Smooth muscle cell of the coronary artery (primary cell): ENCODE measurements around the gene CHST5. TPM values are rescaled to one million over a fixed set of nuclear protein-coding genes. Genes with fewer than 3 reads are reported as not detected.

Source experiments
- total RNA-seq: library from RNA; depleted of rRNA; stranded (reverse); fragments of >200 nt; gene quantifications from 2 replicates; pipeline ENCODE4 v1.2.3, GENCODE V29; 2014; ENCODE audit warnings: low replicate concordance

CHST5 gene
- not detected in 2 replicates for total RNA-seq

GRCh38 chr16:75535901-75536300, at the start of gene CHST5:
Gene CHST5, minus strand, starts transcription at chr16:75536108. Its CDS starts 5,724 bp downstream, at chr16:75530384.

DNA sequence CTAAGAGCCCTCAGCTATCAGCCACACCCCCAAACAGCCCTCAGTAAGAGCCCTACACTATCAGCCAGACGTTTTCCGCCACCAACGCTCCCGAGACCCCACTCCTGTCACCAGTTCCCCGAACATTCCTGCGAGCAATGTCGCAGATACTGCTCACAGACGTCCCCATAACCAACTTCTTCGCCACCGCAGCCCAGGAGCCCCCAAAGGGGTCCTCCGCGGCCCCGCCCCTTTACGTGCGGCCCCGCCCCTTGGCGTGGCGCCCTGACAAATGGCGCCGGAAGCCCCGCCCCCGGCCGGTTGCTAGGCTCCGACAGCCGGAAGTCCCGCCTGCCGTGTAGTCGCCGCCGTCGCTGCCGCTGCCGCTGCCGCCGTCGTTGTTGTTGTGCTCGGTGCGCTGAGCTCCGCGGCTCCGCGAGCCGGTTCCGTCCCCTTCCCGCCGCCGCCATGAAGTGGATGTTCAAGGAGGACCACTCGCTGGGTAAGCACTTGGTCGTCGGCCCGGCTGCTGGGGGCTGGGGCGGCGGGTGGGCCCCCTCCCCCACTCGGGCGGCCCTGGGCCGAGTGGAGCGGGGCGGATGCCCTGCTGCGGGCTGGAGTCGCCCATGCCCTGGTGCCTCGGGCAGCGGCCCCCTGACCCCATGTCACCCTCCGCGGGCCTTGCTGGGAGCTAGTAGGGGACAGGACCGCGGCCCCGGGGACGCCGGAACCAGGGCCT, 30.3 kb upstream of the CHST5 start, which contains the start of gene GABARAPL2:
TSS of gene GABARAPL2 (plus strand) at position 340 of the 718 bp plus-strand sequence. CDS start at position 448, 108 bp downstream.

DNA sequence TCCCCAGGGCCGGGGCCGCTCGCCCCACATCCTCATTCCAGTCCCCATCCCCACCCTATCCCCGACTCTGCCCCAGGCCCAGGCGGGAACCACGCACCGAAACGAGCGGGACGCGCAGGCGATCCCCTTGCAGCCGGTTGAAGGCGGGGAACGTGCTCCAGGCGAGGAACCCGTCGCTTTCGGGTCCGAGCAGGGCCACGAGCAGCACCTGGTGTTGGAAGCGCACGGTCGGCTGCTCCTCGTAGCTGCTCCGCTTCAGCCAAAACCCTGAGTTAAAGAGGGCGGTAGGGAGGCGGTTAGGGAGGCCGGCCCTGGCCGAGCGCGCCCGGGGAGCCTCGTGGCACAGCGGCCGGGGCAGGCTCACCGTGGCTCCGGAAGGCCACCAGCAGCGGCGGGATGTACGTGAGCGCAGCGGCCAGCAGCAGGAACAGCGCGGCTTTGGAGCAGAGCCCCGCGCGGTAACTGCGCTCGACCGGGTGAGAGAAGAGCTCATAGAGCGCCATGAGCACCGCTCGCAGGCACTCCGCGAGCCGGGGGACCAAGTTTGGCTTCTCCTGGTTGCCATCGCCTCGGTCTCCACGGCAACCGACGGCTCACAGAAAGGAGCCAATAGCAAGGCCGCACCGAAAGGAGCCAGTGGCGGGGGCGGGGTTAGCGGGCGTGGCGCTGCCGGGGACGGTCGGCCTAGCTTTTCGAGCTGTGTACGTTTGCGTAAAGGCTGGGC, 20.0 kb upstream of the CHST5 start, which contains the start of gene TMEM231:
TSS of gene TMEM231 (minus strand) at position 546 of the 724 bp plus-strand sequence. CDS start at position 503, 43 bp downstream.

DNA sequence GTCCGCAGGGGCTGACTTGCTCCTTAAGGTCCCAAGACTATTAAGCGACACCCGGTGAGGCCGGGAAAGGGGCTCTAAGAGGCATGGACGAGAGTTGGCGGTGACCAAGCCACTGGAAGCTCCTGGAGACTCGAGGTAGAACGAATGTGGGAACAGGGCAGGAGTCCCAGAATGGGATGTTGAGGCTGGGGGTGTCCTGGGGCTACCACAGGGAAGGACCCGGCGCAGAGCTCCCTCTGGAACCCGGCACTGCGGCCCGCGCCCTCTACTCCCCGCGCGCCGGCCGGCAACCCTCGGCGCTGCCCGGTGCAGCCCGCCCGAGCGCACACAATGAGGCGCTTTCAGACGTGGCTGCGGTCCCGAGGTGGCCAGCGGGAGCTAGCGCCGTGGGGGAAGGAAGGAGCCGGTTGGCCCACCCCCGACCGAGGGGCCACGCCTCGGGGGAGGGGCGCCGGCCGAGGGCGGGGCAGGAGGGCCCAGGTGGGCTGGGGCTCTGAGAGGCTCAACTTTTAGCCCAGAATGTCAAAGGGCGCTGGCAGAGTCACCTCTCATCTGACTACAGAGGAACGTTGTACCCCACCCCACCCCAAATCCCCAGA, 40.7 kb downstream of the CHST5 start, which contains the start of gene CHST6:
TSS of gene CHST6 (minus strand) at position 366 of the 599 bp plus-strand sequence. CDS start 15,613 bp downstream, outside the sequence.

Other genes starting within 250 kb of the CHST5 start
- 44.4 and 142 TPM in 2 replicates for gene CFDP1, start 102.6 kb downstream of the CHST5 start, total RNA-seq
- gene TMEM170A, start 71.4 kb downstream of the CHST5 start, total RNA-seq = 10.9 and 14.3 TPM in 2 replicates
- 0.94 and 1.7 TPM in 2 replicates for gene CHST6, start 40.7 kb downstream of the CHST5 start, total RNA-seq
- 12.6 and 31.4 TPM in 2 replicates for gene TMEM231, start 20.1 kb upstream of the CHST5 start, total RNA-seq
- 28.3 and 32.0 TPM in 2 replicates for gene GABARAPL2, start 30.3 kb upstream of the CHST5 start, total RNA-seq
- gene ADAT1, start 87.2 kb upstream of the CHST5 start, total RNA-seq = 24.3 and 32.3 TPM in 2 replicates
- 81.3 and 148 TPM in 2 replicates for gene KARS1, start 111.6 kb upstream of the CHST5 start, total RNA-seq
- gene TERF2IP, start 111.7 kb upstream of the CHST5 start, total RNA-seq = 21.4 and 45.8 TPM in 2 replicates
- gene CPHXL2, start 140.9 kb upstream of the CHST5 start, total RNA-seq = not detected in 2 replicates
- gene DUXB, start 165.4 kb upstream of the CHST5 start, total RNA-seq = not detected in 2 replicates
- not detected in 2 replicates for gene CPHXL, start 190.4 kb upstream of the CHST5 start, total RNA-seq